COLO668 (cell line): Measurements from ENCODE around the gene DCST1.

Source experiments
- DNase-seq: peaks from one replicate; lab custom pipeline; 2025; ENCODE audit not compliant: unreplicated experiment; lab: John Stamatoyannopoulos, UW

Gene DCST1

GRCh38 chr1:155051342-155051776 is 17.7 kb downstream of the DCST1 start:
- DNase-seq, result no peak

DNA sequence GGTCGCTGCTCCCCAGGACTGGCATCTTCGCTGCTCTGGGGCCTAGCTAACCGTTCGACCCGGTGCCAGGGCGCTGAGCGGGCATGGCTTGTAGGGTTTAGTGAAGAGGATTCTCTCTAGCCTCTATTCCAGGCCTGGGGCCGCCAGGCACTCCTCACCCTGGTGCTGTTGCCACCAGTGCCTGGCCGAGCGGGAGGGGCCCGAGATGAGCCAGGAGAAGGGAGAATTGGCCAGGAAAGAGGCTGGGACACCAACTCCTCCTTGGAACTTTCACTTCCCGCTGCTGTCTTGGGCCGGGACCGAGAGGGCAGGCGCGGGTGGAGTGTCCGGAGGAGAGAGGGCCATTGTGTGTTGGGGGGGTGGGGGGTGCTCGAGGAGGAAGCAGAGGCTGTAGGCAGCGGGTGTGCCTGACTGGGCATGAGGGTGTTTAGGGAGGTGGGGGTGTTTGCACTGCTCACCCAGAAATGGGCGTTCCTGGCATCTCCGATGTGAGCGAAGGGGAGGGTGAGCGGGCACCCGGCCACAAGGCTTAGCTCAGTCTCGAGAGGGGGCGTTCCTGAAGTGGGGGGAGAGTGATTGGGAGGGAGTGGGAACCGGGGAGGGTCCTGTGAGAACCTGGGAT is 18.3 kb downstream of the DCST1 start:
- DNase-seq, result peak; percentile 53

DNA sequence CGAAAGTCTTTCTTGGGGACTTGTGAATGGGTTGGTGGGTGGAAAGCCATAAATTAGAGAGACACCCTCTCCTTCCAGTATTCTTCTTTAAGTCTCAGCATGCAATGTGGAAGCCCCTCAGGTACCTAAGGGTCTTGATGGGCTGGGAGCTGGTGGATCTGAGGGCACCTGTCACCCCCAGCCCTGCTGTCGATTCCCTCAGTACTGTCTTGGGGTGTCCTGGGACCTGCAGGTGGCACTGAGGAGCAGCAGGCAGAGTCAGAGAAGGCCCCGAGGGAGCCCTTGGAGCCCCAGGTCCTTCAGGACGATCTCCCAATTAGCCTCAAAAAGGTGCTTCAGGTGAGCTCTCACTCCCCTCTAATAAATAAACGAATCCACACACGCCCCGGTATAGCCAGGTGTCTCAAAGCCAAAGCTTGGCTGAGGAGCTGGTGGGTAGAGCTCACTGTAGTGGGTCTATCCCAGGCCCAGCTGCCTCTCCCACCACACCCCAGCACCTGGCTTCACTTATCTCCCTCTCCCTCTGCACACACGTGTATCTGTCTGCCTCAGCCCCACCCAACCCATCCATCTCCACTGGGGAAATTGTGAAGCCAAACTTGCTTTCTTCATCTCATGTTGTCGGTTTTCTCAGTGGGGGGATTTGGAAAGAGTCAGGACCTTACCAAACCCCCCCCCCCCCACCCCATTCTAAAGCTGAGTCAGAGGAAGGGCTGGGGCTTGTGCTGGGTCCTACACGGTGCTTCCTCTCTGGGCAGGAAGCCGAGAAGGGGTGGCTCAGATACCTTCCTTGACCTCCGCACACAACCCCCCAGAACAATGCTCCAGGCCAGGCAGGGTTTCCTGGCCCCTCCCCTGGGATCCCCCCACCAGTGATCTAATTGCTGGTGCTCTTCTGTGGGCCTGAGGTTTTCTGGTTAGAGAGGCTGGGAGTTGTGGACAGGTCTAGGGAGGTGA is 19.1 kb downstream of the DCST1 start:
- peak; percentile 72 for DNase-seq

GRCh38 chr1:155053531-155054105 is 20.0 kb downstream of the DCST1 start:
- DNase-seq, result no peak

GRCh38 chr1:155057104-155057503 is 23.5 kb downstream of the DCST1 start:
- no peak for DNase-seq

GRCh38 chr1:155057788-155058211 is 24.2 kb downstream of the DCST1 start:
- no peak for DNase-seq

- DNase-seq, result no peak
Measured at GRCh38 chr1:155060736-155061135, 27.1 kb downstream of the DCST1 start.

DNA sequence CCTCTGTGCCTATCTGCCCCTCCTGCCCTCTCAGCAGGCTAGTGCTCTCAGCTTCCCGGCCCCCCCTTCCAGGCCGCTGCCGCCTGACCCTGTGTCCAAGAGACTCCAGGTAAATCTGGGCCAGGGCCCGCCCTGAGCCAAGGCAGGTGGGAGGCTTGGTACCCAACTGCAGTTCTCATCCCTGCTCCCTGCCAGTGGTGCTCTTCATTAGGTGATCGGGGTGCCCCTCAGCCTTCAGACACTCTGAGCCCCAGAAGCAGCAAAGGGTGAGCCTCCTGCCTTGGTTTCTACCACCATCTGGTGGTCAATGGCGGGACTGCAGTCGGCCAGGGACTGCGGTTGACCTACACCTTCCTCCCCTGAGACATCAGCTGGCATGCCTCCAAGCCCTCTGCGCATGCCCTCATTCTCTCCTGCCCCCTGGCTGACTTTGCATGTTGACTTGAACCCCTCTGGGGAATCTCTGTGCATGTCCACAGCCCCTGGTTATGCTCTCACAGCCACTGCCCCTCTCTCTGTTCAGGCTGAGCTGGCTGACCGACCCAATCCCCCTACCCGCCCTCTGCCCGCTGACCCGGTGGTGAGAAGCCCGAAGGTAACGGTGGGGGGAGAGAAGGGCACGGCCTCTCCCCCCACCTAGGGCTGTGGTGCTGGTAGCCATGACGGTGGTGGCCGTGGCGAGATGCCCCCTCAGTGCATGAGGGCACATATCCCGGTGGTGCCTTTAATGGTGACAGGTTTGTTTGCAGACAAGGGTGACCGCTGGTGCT is 27.9 kb downstream of the DCST1 start:
- DNase-seq, result peak; percentile 95

DNA sequence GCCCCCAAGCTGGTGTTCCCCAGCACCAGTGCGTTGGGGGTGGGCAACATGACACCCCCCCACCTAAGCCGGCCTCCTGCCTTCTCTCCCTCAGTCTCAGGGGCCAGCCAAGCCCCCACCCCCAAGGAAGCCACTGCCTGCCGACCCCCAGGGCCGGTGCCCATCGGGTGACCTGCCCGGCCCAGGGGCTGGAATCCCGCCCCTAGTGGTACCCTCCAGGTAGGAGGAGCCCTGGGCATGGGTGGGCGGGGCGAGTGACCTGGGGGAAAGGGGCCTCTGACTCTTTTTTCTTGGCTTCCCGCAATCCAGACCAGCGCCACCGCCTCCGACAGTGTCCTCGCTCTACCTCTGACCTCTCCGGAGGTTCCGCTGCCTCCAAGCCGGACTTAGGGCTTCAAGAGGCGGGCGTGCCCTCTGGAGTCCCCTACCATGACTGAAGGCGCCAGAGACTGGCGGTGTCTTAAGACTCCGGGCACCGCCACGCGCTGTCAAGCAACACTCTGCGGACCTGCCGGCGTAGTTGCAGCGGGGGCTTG is 28.6 kb downstream of the DCST1 start:
- peak; percentile 19 for DNase-seq

DNA sequence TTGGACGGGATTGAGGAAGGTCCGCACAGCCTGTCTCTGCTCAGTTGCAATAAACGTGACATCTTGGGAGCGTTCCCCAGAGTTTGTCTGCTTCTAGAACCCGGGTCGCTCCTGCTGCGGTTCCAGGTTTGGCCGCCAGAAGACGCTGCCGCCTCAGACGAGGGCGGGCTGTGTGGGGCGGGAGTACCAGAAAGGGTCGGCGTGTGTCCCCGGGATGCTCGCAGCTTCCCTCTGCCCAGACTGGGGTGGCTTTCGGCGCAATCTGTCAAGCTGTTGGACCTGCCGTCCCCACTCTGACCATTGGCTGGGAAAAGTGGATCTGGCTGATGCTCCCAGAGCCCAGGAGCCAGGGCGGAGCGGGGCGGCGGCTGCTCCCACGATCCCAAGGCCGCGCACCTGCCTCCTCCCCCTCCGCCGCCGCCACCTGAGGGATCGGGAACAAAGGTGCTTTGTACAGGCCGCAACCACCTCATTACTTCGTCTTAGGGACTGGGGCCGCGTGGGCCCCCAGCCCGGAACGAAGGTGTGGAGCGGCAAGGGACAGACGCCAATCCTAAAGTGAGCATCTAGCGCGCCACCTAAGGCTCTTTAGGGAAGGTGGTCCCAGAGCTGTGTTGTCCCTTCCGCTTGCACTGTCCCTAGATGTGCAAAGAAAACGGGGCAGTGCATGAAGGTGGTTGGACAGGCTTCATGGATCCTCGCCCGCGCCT is 29.2 kb downstream of the DCST1 start:
- DNase-seq, result peak; percentile 82

- DNase-seq, result peak; percentile 73
Measured at GRCh38 chr1:155063550-155064110, 30.0 kb downstream of the DCST1 start, which contains the start of gene EFNA4. EFNA4 (plus strand) TSS chr1:155063740; CDS start chr1:155063824, 84 bp downstream.

GRCh38 chr1:155064111-155064831 is 30.6 kb downstream of the DCST1 start:
- DNase-seq, result no peak

DNA sequence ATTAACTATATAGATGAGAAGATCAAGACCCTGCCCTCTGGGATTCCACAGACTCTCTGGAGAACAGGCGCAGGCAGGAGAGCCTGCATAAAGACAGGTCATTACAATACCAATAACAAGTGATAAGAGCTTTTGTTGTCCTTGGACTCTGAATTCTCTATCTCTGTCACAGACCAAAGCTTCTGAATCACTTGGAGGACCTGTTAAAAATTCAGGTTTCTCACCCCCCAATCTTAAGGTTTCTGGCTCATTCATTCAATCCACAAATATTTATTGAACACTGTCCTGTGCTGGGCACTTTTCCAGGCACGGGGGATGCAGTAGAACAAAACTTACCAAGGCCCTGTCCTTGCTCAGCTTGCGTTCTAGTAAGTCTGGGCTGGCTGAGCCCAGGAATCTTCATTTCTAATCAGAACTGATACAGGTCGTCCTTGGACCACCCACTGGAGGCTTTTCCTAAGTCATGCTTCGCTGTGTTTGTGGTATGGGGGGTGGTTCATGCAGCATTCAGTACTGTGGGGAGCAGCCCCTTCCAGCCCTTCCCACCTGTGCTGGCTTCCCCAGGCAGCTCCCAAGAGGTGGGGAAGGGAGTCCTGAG is 31.3 kb downstream of the DCST1 start:
- no peak for DNase-seq

DNA sequence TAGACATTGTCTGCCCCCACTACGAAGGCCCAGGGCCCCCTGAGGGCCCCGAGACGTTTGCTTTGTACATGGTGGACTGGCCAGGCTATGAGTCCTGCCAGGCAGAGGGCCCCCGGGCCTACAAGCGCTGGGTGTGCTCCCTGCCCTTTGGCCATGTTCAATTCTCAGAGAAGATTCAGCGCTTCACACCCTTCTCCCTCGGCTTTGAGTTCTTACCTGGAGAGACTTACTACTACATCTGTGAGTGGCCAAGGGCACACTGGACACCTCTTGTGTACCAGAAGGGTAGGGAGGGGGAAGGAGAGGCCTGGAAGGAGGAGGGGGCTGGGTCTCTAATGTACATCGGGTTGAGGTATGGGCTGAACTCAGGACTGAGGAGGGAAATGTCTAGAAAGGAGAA is 33.2 kb downstream of the DCST1 start:
- DNase-seq, result no peak

GRCh38 chr1:155068599-155068998 is 35.0 kb downstream of the DCST1 start:
- DNase-seq, result no peak

DNA sequence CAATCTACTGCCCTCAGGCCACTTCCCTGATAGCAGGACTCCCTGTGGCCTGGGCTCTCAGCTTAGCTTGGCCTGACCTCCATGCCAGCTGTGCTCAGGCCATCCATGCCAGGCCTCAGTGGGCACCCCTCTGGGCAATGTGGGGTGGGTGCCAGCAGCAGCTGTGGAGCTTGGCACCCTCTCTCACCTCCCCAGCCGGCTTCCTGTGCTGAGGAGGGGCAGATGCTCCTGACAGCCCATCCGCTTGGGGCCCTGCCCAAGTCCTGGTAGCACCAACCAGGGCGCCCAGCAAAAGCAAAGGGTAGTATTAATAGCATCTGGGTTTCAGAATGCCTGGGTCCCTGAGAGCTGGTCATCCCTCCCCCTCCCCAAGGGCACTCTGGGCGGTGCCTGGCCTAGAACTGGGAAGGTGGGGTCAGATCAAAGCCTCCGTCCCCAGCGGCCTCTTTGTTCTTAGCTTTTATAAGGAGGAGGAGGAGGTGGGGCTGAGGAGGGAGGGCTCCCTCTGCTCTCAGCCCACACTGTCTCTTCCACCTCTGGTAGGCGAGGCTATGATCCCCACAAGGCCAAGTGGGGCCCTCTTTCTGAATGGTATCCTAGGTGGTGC is 36.0 kb downstream of the DCST1 start:
- DNase-seq, result peak; percentile 65

- DNase-seq, result peak; percentile 87
Measured at GRCh38 chr1:155070158-155070621, 36.6 kb downstream of the DCST1 start.
